Suppressor macrophage treated with lipopolysaccharide for 1 hour (primary cell): ENCODE results near the gene SLBP.
"Not testable (repeated sequence)": the region's sequence is repeated elsewhere in the genome, so short reads cannot be mapped to it uniquely, and the experiment has no call there.

ENCODE experiments used
- DNase-seq, 3 donors: peaks; one replicate each; pipeline ENCODE4 v3.0.0-alpha.2; 2020 to 2022

SLBP gene

DNA sequence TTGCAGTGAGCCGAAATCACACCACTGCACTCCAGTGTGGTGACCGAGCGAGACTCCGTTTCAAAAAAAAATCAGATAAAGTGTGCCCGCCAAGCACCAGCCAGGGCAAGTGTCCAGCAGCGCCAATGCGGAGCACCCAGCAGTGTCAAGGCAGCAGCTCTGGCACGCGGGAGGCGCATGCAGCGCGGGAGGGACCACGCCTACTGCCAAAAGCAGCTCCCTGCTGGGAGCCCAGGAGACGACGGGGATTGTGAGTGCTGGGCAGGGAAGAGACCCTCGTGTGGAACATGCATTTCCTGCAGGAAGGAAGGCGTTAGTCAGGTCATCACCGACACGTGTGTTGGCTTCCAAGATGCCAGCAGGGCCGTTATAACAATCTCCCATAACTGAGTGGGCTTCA lies 38.4 kb downstream of the SLBP start:
- DNase-seq = no peak

DNA sequence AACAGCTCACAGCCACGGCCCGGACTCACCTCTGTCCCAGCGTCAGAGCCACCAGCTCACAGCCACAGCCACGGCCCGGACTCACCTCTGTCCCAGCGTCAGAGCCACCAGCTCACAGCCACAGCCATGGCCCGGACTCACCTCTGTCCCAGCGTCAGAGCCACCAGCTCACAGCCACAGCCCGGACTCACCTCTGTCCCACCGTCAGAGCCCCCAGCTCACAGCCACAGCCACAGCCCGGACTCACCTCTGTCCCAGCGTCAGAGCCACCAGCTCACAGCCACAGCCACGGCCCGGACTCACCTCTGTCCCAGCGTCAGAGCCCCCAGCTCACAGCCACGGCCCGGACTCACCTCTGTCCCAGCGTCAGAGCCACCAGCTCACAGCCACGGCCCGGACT lies 41.1 kb downstream of the SLBP start:
- not testable (repeated sequence) for DNase-seq

DNA sequence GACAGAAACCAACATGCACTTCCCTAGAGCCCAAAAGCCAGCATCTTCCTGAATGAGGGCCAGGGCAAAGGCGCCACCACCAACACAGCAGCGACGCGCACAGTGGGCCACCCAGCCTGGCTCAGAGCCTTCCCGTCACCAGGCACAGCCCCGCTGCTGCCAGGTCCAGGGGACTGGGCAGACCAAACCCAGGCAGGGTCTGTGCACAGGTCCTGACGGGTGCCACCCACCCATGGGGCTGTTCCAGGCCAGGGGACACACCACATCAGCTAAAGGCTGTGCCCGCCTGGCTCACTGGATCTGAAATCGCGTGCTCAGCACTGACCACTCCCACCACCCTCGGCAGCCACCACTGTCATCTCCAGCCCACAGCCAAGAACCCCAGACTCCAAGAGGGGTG lies 41.8 kb downstream of the SLBP start:
- DNase-seq = no peak

DNA sequence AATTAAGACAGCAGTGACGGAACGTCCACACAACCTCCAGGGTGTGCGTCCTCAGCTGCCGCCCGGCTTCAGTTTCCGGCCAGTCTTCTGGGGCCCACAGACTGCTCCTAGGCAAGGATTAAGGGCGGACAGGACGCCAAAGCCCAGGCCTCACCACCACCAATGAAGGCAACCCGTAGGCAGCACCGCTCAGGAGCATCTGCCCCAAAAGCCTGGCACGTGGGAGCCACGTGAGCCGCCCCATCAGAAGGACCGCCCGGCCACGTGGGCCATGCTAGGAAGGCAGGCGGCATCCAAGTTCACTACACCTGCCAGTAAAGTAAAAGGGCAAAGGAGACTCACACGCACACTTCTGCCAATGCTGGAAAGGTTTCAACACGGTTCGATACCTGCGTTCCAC lies 42.3 kb downstream of the SLBP start:
- DNase-seq = no peak

DNA sequence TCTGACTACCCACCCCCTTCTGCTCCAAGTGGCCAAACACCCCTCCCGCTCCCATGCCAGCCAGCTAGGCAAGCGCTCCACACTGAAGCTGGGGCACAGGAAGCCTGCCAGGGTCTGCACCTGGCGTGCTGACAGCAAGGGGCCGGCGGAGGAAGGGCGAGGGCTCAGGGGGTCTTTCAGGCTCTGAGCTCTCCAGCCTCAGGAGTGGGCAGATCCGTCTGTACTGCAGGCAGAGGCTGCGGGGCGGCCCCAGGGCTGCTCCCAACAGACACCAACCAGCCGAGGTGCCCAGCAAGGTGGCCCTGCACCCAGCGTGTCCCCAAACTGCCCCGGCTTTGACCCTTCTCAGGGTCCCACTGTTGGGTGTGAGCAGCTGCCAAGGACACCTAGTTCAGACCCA lies 42.8 kb downstream of the SLBP start:
- no peak for DNase-seq

DNA sequence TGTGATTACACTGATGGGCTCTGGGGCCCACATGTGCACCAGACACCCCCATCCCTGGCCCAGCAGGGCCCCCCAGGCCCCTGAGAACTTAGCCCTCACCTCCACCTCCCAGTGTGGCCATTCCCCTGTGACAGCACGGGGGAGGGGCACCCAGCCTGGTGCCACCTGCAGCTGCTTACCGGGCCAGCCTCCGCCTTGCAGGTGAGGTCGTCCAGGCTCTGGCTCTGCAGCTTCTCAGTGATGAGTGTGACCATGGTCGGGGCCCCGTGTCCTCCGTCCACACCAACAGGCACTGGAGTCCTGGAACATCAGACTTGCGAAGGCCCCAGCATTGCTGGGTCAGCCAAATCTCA lies 43.7 kb downstream of the SLBP start:
- no peak for DNase-seq

DNA sequence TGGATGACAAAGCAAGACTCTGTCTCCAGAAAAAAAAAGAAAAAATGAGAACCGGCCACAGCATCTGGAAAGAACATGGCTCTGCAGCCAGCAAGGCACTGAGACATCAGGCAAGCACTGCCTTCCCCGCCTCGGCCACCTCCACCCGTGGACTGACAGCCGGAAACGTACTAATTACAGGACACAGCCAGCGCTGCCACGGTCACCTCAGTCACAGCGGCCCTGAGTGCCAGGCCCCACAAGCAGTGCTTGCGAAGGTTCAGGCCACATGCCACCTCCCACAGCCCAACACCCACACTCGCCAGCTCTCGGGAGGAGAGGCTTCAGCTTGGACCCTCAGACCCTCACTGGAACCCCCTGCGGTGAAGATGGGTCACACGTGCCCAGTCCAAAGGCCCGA lies 44.8 kb downstream of the SLBP start:
- DNase-seq = no peak

DNA sequence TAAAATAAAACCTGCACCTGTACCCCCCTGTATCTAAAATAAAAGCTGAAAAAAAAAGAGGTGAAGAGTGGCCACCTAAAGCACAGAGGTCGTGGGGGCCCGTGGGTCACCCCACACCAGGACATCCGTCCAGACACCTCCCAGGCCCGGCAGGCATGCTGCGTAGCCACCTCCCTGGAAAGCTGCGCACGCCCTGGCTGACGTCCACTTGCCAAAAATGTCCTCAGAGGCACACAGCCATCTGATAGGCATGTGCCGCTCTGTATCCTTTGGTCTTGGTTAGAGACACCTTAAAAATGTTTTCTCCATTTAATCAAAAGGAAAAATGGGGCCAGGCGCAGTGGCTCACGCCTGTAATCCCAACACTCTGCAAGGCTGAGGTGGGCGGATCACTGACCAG lies 45.7 kb downstream of the SLBP start:
- DNase-seq = no peak

DNA sequence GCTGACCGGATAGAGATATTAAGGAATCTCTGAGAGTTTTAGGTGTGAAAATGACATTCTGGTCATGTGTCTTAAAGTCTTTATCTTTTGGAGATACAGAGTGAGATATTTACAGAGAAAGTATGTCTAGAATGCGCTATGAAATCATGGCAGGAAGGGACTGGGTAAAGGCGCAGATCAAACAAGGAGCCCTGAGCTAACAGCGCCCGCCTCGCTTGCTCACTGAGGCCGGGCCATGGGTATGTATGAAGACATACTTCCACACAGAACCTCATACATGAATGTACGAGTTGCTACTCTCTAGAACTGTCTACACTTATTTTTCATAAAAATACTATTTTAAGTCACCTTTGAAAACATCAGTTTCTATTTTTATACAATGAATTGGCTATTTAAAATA lies 48.0 kb downstream of the SLBP start:
- DNase-seq = no peak

DNA sequence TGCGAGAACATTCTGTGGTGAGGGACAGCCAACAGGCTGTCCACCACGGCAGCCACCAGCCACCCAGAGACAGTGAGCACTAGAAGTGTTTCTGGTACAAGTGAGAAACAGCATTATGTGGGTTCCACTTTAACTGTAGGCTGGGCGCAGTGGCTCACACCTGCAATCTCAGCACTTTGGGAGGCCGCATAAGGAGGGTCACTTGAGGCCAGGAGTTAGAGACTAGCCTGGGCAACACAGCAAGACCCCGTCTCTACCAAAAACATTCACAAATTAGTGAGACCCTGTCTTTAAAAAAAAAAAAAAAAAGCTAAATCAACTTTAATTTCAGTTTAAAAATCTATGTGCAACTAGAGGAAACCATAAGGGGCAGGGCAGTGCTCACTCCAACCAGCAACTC lies 48.6 kb downstream of the SLBP start:
- no peak for DNase-seq

DNA sequence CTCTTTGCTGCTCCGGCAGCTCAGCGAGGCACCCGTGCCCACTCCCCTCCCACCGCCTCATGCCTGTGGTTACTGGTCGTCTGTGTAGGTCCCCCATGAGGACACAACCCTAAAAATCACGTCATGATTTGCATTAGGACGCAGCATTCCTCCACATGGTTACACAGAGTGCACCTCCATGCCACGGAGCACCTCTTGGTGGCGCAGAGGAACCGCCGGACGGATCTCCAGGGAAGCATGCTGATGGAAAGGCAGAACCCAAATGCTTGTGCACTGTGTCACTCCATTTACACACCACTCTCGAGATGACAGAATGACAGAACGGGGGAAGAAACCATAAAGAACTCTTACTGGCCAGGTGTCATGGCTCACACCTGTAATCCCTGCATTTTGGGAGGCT lies 50.4 kb downstream of the SLBP start:
- no peak for DNase-seq

DNA sequence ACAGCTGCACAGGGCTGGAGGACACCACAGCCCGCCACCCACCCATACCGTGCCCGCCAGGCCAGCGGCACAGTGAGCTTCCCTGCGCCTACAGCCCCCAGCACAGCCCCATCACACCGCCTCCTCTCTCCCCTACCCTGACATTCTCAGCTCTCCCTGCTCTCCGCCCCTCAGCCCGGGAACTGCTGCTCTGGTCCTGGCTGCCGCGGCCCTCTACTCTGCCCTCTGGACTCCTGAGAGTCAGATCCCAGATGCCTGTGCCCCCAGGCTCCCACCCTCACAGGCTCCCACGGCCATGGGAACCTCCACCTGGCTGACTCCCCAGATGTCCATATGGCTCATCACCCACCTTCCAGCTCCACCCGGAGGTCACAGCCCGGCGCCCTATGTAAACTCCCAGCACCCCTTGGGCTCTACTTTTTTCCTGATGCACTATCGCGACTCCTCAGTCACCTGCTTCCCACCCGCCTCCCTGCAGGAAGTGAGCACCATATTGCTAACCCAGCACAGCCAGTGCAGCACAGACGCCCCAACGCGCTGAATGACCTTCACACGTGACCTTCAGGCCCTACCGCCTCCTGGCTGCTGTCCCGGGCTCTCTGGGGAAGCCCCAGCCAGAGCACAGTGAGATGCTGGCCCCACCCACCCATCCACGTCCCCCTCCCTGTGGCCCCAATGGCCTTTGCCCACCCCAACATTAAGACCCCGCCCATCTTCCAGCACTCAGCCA lies 51.0 kb downstream of the SLBP start:
- no peak for DNase-seq

DNA sequence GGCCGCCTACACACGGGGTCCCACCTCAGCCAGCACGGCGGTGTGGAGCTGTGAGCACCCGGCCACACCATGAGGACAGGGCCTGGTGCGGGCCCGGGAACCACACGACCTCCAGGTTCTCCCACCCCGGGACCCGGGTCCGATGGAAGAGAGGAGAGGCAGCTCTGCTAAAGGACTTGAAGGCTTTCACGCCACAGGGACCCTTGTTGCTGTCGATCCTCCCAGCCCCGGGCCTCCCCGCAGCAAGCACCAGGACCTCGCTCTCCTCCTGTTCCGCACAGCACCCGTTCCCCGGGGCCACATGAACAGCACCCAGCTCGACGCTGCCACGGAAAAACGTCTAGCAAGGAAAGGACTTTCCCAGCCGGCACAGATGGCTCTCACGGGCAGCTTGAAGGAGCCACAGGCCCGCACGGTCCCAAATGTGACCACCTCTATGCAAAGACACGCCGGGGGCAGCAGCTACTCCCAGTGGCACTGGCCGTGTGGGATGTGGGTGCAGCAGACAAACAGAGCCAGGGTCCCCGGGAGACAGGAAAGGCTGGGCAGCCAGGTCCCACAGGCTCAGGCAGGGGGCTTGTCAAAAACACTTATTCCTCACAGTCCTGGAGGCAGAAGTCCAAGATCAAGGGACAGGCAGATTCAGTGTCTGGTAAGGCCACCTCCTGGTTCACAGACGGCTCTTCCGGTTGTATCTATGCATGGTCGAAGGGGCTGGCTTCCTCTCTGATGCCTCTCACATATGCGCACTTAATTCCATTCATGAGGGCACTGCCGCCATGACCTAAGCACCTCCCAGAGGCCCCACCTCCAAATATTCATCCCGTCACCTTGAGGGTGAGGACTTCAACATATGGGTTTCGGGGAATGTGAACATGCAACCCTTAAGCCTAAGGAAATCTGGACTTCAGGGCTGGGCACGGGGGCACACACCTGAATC lies 52.7 kb downstream of the SLBP start:
- no peak for DNase-seq

DNA sequence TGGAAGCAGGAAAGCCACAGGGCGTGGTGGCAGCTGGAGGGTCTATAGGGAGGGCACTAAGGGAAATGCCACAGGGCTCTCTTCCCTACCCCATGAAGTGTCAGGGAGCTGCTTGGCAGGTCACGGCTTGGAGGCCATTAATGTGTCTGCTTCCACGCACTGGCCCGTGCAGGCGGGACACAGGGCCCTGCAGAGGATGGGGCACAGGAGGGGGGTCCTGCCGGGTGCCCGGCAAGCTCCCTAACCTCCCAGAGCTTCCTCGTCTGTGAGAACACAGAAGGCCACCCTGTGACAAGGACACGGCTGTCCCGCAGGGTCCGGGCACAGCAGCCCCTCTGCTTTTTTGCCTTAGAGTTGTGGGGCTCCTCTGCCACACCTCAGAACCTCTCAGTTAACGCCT lies 53.5 kb downstream of the SLBP start:
- no peak for DNase-seq

DNA sequence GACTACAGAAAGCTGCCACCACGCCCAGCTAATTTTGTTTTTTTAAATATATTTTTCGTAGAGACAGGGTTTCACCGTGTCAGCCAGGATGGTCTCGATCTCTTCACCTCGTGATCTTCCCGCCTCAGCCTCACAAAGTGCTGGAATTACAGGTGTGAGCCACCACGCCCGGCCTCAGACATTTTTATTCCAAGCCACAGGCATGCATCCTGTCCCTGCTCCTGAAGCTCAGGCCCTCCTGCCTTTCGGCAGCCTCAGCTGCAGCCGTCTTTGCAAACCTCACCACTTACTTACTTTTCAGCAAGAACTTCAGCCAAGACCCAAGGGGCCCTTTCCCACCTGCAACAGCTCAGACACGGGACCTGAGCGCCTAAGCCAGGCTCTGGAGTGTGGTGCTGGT lies 54.0 kb downstream of the SLBP start:
- no peak for DNase-seq

DNA sequence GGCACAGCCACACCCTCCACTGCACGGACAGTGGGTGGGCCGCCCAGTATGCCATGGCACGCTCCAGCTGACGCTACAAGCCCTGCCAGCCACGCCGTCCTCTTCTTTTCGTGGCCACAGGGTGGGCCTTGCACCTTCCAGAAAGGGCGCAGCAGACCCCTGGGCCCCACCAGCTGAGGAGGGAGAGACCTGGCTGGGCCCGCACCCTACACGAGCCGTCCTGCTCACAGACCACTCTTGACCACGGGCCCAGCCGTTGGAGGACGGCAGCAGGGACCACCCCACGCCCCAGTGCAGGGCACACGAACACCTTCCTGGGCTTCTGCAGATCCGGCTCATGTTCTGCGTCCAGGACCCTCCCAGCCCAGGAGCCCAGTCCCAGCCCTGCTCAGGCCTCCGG lies 55.1 kb downstream of the SLBP start:
- DNase-seq = no peak

DNA sequence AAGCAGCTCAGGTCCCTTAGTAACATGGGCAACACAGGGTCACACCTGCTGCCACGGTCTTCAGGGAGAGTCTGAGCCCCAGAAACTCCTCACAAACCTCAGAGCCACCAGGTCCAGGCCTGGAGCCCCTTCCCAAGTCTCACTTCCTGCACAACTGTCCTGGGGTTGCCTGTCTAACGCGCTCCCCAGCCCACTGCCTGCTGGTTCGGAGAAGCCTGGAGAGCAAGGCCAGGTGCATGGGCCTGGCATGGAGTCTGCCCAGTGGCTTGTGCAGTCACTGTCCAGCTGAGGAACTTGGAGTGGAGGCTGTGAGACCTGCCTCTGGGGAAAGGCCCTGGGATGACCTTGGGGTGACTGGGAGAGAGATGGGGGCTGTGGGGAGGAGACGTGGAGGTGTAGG lies 56.0 kb downstream of the SLBP start:
- no peak for DNase-seq

DNA sequence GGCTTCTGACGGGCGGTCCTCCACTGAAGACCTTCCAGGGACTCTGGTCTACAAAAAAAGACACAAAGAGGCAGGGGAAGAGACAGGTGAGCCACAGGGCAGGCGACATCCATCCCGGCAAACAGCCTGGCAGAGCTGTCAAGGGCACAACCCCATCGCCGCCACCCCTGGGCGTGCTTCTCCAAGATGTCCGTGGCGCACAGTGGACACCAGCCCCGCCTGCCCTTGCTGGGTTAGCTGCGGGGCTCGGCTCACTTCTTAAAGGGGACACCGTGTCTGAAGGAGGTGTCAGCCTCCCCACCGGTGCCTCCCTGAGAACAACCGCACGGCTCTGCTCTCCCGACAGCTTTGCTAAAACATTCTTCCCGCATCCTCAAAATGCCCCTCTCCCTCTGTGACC lies 56.4 kb downstream of the SLBP start:
- no peak for DNase-seq

DNA sequence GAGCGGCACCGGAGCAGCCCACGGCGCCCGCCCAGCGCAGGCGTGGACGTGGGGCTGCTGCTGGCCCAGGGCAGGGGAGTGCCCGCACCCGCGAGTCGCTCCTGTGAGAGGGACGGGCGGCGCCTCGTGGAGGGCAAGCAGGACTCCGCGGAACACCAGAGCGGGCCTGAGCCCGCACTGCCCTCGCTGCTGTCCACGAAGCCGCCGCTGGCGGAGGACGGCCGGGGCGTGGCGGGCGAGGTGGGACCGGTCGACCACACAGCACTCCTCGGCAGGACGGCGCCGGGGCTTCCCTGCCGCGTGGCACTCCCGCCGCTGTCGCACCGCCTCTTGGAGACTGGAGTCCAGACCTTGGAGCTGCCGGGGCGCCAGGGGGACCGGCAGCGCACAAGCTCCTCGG lies 57.0 kb downstream of the SLBP start:
- DNase-seq = no peak

DNA sequence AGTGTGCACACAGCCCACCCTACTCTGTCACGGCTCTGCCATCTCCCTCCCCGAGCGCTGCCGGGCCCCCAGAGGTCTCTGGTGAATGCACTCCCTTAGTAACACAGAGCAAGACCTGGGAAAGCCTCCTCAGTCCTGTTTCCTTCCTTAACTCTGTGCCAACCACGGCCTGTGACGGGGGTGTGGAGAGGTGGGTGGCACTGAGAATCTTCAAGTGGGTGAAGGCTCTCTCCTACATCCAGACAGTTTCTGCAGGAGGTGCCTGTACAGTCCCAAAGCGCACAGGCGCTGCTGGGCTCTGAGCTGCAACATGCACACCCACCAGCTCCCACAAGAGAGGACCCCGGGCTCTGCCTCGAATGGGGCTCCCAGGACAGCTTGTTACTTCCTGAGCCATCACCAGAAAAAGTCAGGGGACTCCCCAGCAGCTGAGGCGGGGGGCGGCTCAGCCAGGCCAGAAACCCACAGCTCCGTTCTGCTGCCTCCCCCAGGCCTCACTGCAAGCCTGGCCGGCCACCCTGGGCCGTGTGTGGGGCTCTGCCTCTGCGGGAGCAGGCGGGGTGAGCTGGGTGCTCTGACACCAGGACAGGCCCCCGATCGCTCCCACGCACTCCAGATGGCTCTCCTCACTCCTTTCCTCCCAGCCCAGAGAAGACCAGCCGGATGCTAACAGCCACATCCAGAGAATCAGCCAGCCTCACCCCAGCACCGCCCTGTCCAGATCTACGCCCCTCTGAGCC lies 57.7 kb downstream of the SLBP start:
- DNase-seq = no peak

DNA sequence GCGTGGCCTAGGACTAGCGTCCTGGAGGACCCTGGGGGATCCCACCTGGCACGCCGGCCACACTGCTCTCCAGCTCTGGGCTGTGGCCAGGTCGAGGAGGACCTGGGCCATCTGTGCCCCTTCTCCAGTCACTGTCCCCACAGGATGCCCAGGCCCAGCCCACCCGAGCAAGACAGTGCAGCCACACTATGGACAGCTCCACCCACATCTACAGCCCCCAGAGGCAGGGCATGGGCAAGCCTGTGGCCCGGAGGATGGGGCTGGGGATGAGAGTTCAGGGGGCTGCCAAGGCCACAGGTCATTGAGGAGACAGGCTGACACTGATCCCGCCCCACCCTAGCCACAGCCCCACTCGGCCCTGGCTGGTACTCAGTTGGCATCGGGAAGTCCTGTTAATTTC lies 58.3 kb downstream of the SLBP start:
- DNase-seq = no peak

DNA sequence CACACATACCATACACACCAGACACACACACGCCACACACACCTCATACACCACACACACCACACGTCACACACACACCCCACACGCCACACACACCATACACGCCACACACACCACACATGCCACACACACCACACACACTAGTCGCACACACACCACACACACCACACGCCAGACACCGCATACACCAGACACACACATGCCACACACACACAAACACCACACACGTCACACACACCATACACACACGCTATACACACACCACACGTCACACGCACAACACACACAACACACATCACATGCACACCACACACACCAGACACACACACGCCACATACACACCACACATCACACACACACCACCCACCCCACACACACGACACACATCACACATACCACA lies 60.0 kb downstream of the SLBP start:
- no peak for DNase-seq

DNA sequence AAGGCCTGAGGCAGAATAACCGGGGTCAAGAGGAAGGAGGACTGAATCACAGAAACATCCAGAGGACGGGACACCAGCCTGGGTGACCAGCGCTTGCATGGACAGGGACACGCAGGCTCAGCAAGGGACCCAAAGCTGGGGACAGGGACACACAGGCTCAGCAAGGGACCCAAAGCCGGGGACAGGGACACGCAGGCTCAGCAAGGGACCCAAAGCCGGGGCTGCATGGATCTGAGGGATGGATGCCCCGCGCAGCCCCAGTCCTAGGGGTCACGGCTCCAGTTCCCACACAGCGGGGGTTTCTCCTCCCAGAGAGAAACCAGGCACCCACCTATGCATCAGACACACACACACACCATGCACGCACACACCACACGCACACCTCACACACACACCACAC lies 60.5 kb downstream of the SLBP start:
- DNase-seq = no peak

DNA sequence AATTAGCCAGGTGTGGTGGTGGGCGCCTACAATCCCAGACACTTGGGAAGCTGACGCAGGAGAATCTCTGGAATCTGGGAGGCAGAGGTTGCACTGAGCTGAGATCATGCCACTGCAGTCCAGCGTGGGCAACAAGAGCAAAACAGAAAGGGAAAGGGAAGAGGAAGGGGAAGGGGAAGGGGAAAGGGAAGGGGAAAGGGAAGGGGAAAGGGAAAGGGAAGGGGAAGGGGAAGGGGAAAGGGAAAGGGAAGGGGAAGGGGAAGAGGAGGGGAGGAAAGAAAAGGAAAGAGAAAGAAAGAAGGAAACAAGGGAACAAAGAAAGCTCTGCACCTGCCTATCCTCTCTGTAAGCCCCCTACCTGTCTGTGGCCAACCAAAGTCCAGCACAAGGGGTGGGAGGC lies 63.2 kb downstream of the SLBP start:
- no peak for DNase-seq
